GM19023 (cell line): ENCODE measurements around the gene BCLAF1.
"Not testable (repeated sequence)": the region's sequence is repeated elsewhere in the genome, so short reads cannot be mapped to it uniquely, and the experiment has no call there.

ENCODE experiments used
- ATAC-seq: cut with Tn5 transposase; IDR thresholded peaks from one replicate; pipeline ENCODE4 v1.9.1; 2021; ENCODE audit warnings: mild to moderate bottlenecking, moderate library complexity; ENCODE audit not compliant: unreplicated experiment

Gene BCLAF1

GRCh38 chr6:136312975-136313374, 23.3 kb upstream of the BCLAF1 start:
- ATAC-seq, result no peak

- no peak for ATAC-seq
Measured at GRCh38 chr6:136309729-136310311, 20.2 kb upstream of the BCLAF1 start.

- no peak for ATAC-seq
Measured at GRCh38 chr6:136309171-136309570, 19.5 kb upstream of the BCLAF1 start.

- not testable (repeated sequence) for ATAC-seq
Measured at GRCh38 chr6:136308469-136308868, 18.8 kb upstream of the BCLAF1 start.

- no peak for ATAC-seq
Measured at GRCh38 chr6:136307351-136307750, 17.7 kb upstream of the BCLAF1 start.

- no peak for ATAC-seq
Measured at GRCh38 chr6:136306466-136306865, 16.8 kb upstream of the BCLAF1 start.

- no peak for ATAC-seq
Measured at GRCh38 chr6:136304410-136304809, 14.8 kb upstream of the BCLAF1 start.

GRCh38 chr6:136303516-136303915, 13.9 kb upstream of the BCLAF1 start:
- ATAC-seq, result no peak

GRCh38 chr6:136294621-136295020, 5.0 kb upstream of the BCLAF1 start:
- no peak for ATAC-seq

- ATAC-seq, result peak; percentile 28
Measured at GRCh38 chr6:136290410-136291010, 864 bp upstream of the BCLAF1 start.

- ATAC-seq, result peak; percentile 41
Measured at GRCh38 chr6:136289327-136289578, 393 bp downstream of the BCLAF1 start.

- peak; percentile 40 for ATAC-seq
Measured at GRCh38 chr6:136288566-136289326, 900 bp downstream of the BCLAF1 start.

GRCh38 chr6:136284909-136285308, 4.7 kb downstream of the BCLAF1 start:
- ATAC-seq, result no peak

GRCh38 chr6:136282906-136283305, 6.7 kb downstream of the BCLAF1 start:
- no peak for ATAC-seq

GRCh38 chr6:136280032-136280609, 9.5 kb downstream of the BCLAF1 start:
- no peak for ATAC-seq

GRCh38 chr6:136274062-136274461, 15.6 kb downstream of the BCLAF1 start:
- ATAC-seq, result no peak

- no peak for ATAC-seq
Measured at GRCh38 chr6:136265101-136265500, 24.5 kb downstream of the BCLAF1 start.

GRCh38 chr6:136262940-136263339, 26.7 kb downstream of the BCLAF1 start:
- ATAC-seq, result no peak

GRCh38 chr6:136254851-136255466, 34.7 kb downstream of the BCLAF1 start:
- no peak for ATAC-seq

- ATAC-seq, result no peak
Measured at GRCh38 chr6:136253734-136254133, 35.9 kb downstream of the BCLAF1 start.

- no peak for ATAC-seq
Measured at GRCh38 chr6:136252441-136252840, 37.2 kb downstream of the BCLAF1 start.

GRCh38 chr6:136251394-136251793, 38.3 kb downstream of the BCLAF1 start:
- no peak for ATAC-seq
